Stimulated activated CD4-positive, alpha-beta T cell treated with anti-CD3 and anti-CD28 coated beads, Interleukin-15, amount 100 ng/mL, for 48 hours (primary cell): Measurements from ENCODE around the gene LIN28A.

ENCODE experiments used
- DNase-seq, 2 donors: peaks; one replicate each; pipeline ENCODE4 v3.0.0-alpha.2; 2020; ENCODE audit warnings: low read depth in 2 of 2

Gene LIN28A

GRCh38 chr1:26387447-26387846 is 23.2 kb upstream of the LIN28A start:
- DNase-seq: no peak

GRCh38 chr1:26388791-26389445 is 21.7 kb upstream of the LIN28A start:
- no peak for DNase-seq

- DNase-seq: no peak
Observed at GRCh38 chr1:26389604-26390247, 20.9 kb upstream of the LIN28A start.

- no peak for DNase-seq
Observed at GRCh38 chr1:26391450-26391849, 19.2 kb upstream of the LIN28A start.

GRCh38 chr1:26395754-26396153 is 14.9 kb upstream of the LIN28A start:
- DNase-seq: no peak

- no peak for DNase-seq
Observed at GRCh38 chr1:26399034-26399433, 11.6 kb upstream of the LIN28A start.

- DNase-seq: no peak
Observed at GRCh38 chr1:26401891-26402290, 8.7 kb upstream of the LIN28A start.

- no peak for DNase-seq
Observed at GRCh38 chr1:26403656-26404055, 7.0 kb upstream of the LIN28A start.

- no peak for DNase-seq
Observed at GRCh38 chr1:26404641-26405040, 6.0 kb upstream of the LIN28A start.

- DNase-seq: no peak
Observed at GRCh38 chr1:26405281-26405915, 5.2 kb upstream of the LIN28A start.

GRCh38 chr1:26408604-26409003 is 2.0 kb upstream of the LIN28A start:
- DNase-seq: peak; percentile 26 to 55

GRCh38 chr1:26409191-26409807 is 1.3 kb upstream of the LIN28A start:
- no peak for DNase-seq

GRCh38 chr1:26411624-26412074 is 1.0 kb downstream of the LIN28A start:
- no peak for DNase-seq

GRCh38 chr1:26412180-26412840 is 1.7 kb downstream of the LIN28A start:
- DNase-seq: no peak

- DNase-seq: no peak
Observed at GRCh38 chr1:26413031-26413430, 2.4 kb downstream of the LIN28A start.

- peak; percentile 79 to 83 for DNase-seq
Observed at GRCh38 chr1:26417111-26417759, 6.6 kb downstream of the LIN28A start.

GRCh38 chr1:26418865-26419349 is 8.3 kb downstream of the LIN28A start:
- DNase-seq: no peak

GRCh38 chr1:26419494-26419893 is 8.9 kb downstream of the LIN28A start:
- no peak for DNase-seq

GRCh38 chr1:26429721-26430120 is 19.1 kb downstream of the LIN28A start:
- DNase-seq: no peak

GRCh38 chr1:26431979-26432695 is 21.5 kb downstream of the LIN28A start, which contains the start of gene DHDDS:
Gene DHDDS (plus strand): TSS chr1:26432321. CDS start chr1:26432946, 625 bp downstream.
- DNase-seq: peak; percentile 97 to 98

- DNase-seq: no peak
Observed at GRCh38 chr1:26432793-26433192, 22.2 kb downstream of the LIN28A start.
